ENCODE data around the gene MACF1. TPM values are rescaled to one million over a fixed set of nuclear protein-coding genes. Genes with fewer than 3 reads are reported as not detected.

Gene MACF1
- total RNA-seq, 1 donor from 2014 or later, result 657 TPM

GRCh38 chr1:39173119-39173994, 31.1 kb upstream of the MACF1 start:
- H3K4me3 Mint-ChIP-seq (ENCODE audit: unreplicated experiment), result no peak overlapping the region
- H3K27ac Mint-ChIP-seq (ENCODE audit: unreplicated experiment), result no peak overlapping the region
- DNase-seq, result no peak
- peaks cover 2% of the 10 kb centered on the region for H3K27me3 Mint-ChIP-seq (ENCODE audit: unreplicated experiment)
- no peaks in the 10 kb centered on the region for H3K36me3 Mint-ChIP-seq (ENCODE audit: unreplicated experiment)
- H3K9me3 Mint-ChIP-seq (ENCODE audit: unreplicated experiment), result peaks cover 5% of the 10 kb centered on the region
- no peak for TF ChIP-seq CTCF (IDR thresholded peaks at IDR 0.05; ENCODE audit: partially characterized antibody, unreplicated experiment)
- peaks cover 54% of the 10 kb centered on the region for H3K4me1 Mint-ChIP-seq (ENCODE audit: low read depth, unreplicated experiment)

GRCh38 chr1:39173995-39174380, 30.5 kb upstream of the MACF1 start:
- no peak overlapping the region for H3K27ac Mint-ChIP-seq (ENCODE audit: unreplicated experiment)
- H3K27me3 Mint-ChIP-seq (ENCODE audit: unreplicated experiment), result peaks cover 2% of the 10 kb centered on the region
- DNase-seq, result no peak
- no peaks in the 10 kb centered on the region for H3K36me3 Mint-ChIP-seq (ENCODE audit: unreplicated experiment)
- no peak overlapping the region for H3K4me3 Mint-ChIP-seq (ENCODE audit: unreplicated experiment)
- peaks cover 5% of the 10 kb centered on the region for H3K9me3 Mint-ChIP-seq (ENCODE audit: unreplicated experiment)
- no peak for TF ChIP-seq CTCF (IDR thresholded peaks at IDR 0.05; ENCODE audit: partially characterized antibody, unreplicated experiment)
- H3K4me1 Mint-ChIP-seq (ENCODE audit: low read depth, unreplicated experiment), result peaks cover 54% of the 10 kb centered on the region

GRCh38 chr1:39174390-39175081, 30.0 kb upstream of the MACF1 start:
- no peak for TF ChIP-seq CTCF (IDR thresholded peaks at IDR 0.05; ENCODE audit: partially characterized antibody, unreplicated experiment)
- Mint-ChIP-seq H3K27ac (ENCODE audit: unreplicated experiment) (no peak overlapping the region), H3K4me1 (ENCODE audit: low read depth, unreplicated experiment) (peaks cover 52% of the 10 kb centered on the region), H3K9me3 (ENCODE audit: unreplicated experiment) (peaks cover 5% of the 10 kb centered on the region), H3K27me3 (ENCODE audit: unreplicated experiment) (peaks cover 2% of the 10 kb centered on the region), H3K4me3 (ENCODE audit: unreplicated experiment) (no peak overlapping the region), H3K36me3 (ENCODE audit: unreplicated experiment) (no peaks in the 10 kb centered on the region)
- DNase-seq, result no peak

GRCh38 chr1:39177706-39178105, 26.8 kb upstream of the MACF1 start:
- H3K4me3 Mint-ChIP-seq (ENCODE audit: unreplicated experiment), result no peak overlapping the region
- peaks cover 2% of the 10 kb centered on the region for H3K27me3 Mint-ChIP-seq (ENCODE audit: unreplicated experiment)
- peaks cover 30% of the 10 kb centered on the region for H3K4me1 Mint-ChIP-seq (ENCODE audit: low read depth, unreplicated experiment)
- no peak overlapping the region for H3K27ac Mint-ChIP-seq (ENCODE audit: unreplicated experiment)
- no peak for DNase-seq
- no peaks in the 10 kb centered on the region for H3K36me3 Mint-ChIP-seq (ENCODE audit: unreplicated experiment)
- H3K9me3 Mint-ChIP-seq (ENCODE audit: unreplicated experiment), result no peaks in the 10 kb centered on the region
- TF ChIP-seq CTCF (IDR thresholded peaks at IDR 0.05; ENCODE audit: partially characterized antibody, unreplicated experiment), result no peak
